ENCODE data around the gene CMTM5.

CMTM5 gene

DNA sequence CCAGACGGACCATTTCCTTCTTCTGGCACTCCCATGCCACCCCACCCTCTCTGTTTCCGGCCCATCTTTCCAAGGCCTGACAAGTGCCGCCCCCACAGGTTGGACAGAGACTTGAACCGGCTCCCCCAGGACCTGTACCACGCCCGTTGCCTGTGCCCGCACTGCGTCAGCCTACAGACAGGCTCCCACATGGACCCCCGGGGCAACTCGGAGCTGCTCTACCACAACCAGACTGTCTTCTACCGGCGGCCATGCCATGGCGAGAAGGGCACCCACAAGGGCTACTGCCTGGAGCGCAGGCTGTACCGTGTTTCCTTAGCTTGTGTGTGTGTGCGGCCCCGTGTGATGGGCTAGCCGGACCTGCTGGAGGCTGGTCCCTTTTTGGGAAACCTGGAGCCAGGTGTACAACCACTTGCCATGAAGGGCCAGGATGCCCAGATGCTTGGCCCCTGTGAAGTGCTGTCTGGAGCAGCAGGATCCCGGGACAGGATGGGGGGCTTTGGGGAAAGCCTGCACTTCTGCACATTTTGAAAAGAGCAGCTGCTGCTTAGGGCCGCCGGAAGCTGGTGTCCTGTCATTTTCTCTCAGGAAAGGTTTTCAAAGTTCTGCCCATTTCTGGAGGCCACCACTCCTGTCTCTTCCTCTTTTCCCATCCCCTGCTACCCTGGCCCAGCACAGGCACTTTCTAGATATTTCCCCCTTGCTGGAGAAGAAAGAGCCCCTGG is 1.2 kb upstream of the CMTM5 start:
- Histone ChIP-seq H3K4me1 (ENCODE audit: control insufficient read depth, insufficient read depth, low read length) (no peaks in the 10 kb centered on the region), H3K27me3 (ENCODE audit: control insufficient read depth, insufficient read depth, low read length) (peaks cover 2% of the 10 kb centered on the region), H3K36me3 (ENCODE audit: control insufficient read depth, insufficient read depth, low read length) (no peaks in the 10 kb centered on the region), H3K4me3 (ENCODE audit: low read length) (no peak overlapping the region), H3K9ac (ENCODE audit: low read length) (no peak overlapping the region), H3K27ac (ENCODE audit: low read depth, low read length) (no peak overlapping the region)

DNA sequence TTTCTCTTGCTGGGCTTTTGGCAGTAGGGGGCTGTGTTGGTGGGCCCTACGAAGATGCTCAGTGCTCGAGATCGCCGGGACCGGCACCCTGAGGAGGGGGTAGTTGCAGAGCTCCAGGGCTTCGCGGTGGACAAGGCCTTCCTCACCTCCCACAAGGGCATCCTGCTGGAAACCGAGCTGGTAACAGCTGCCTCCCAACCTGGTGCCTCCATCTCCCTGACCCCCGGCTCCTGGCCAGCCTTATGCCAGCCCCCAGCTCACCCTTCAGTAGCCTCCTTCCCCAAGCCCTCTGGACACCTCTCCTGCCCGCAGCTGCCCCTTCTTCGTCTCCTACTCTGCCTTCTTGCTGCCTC is 328 bp downstream of the CMTM5 start:
- H3K27ac ChIP-seq (ENCODE audit: low read depth, low read length): peak overlapping the region; percentile 12
- no peak overlapping the region for H3K4me3 ChIP-seq (ENCODE audit: low read length)
- H3K9ac ChIP-seq (ENCODE audit: low read length): no peak overlapping the region
- peaks cover 2% of the 10 kb centered on the region for H3K27me3 ChIP-seq (ENCODE audit: control insufficient read depth, insufficient read depth, low read length)
- H3K4me1 ChIP-seq (ENCODE audit: control insufficient read depth, insufficient read depth, low read length): no peaks in the 10 kb centered on the region
- H3K36me3 ChIP-seq (ENCODE audit: control insufficient read depth, insufficient read depth, low read length): no peaks in the 10 kb centered on the region

DNA sequence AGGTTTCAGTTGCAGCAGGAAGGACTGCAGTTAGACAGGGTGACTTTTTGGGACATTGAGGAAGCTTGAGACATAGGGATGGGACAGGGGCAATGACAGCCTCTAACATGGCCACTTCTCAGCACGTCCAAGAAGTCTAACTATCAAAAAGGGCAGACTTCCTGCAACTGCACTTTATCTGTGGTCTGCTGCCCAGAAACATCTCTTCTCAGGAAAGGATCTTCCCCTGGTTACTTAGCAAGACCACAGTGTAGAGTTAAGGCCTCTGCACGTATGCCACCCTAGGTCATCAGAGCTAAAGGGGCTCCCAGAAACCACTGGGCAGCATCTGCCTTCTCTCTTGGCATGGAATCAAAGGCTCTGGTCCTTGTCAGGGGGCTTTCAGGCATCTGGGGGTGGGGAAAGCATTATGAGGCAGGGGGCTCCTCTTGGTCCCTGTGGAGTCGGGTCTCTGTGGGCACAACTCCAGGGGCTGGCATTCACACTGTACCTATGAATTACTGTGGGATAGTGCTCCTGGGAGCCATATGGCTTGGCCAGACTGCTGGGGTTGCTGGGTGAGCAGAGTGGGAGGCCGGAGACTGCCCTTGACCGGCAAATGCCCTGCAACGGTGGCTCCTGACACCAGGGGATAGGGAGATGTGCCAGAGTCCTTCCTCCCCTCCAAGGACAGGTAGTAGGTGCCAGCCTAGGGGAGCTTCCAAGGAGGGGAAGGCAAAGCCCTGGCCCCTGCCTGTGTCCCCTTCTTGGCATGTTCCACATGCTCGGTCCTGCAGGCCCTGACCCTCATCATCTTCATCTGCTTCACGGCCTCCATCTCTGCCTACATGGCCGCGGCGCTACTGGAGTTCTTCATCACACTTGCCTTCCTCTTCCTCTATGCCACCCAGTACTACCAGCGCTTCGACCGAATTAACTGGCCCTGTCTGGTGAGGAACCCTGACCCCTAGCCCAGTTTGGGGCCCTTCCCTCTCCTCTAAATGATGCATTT is 1.0 kb downstream of the CMTM5 start:
- Histone ChIP-seq H3K4me3 (ENCODE audit: low read length) (no peak overlapping the region), H3K27me3 (ENCODE audit: control insufficient read depth, insufficient read depth, low read length) (peaks cover 2% of the 10 kb centered on the region), H3K9ac (ENCODE audit: low read length) (no peak overlapping the region), H3K27ac (ENCODE audit: low read depth, low read length) (no peak overlapping the region), H3K36me3 (ENCODE audit: control insufficient read depth, insufficient read depth, low read length) (no peaks in the 10 kb centered on the region), H3K4me1 (ENCODE audit: control insufficient read depth, insufficient read depth, low read length) (no peaks in the 10 kb centered on the region)

DNA sequence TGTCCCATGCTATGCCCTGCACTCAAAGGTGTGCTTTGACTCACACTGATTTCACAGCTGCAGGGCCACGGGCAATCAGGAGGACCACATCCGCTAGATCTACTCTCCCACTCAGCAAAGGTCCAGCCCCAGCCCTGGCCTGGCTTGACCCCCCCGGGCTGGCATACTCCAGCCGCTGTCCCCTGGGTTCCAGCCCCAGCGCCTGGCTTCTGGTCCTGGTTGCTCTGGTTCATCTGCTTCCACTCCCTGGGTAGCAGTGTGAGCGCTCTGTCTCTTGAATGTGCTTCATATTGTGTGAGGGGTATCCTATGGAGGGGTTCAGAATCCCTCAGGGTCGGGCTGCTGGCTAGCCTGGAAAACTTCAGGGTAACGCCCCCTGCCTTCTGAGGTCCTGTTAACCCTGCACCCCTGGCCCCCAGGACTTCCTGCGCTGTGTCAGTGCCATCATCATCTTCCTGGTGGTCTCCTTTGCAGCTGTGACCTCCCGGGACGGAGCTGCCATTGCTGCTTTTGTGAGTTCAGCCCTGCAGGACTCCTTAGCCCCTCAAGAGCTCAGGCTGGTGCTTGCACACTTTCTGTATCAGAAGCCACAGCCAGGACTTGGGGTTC is 1.9 kb downstream of the CMTM5 start:
- H3K36me3 ChIP-seq (ENCODE audit: control insufficient read depth, insufficient read depth, low read length): no peaks in the 10 kb centered on the region
- H3K4me3 ChIP-seq (ENCODE audit: low read length): no peak overlapping the region
- no peak overlapping the region for H3K27ac ChIP-seq (ENCODE audit: low read depth, low read length)
- H3K4me1 ChIP-seq (ENCODE audit: control insufficient read depth, insufficient read depth, low read length): no peaks in the 10 kb centered on the region
- H3K27me3 ChIP-seq (ENCODE audit: control insufficient read depth, insufficient read depth, low read length): peaks cover 2% of the 10 kb centered on the region
- no peak overlapping the region for H3K9ac ChIP-seq (ENCODE audit: low read length)

DNA sequence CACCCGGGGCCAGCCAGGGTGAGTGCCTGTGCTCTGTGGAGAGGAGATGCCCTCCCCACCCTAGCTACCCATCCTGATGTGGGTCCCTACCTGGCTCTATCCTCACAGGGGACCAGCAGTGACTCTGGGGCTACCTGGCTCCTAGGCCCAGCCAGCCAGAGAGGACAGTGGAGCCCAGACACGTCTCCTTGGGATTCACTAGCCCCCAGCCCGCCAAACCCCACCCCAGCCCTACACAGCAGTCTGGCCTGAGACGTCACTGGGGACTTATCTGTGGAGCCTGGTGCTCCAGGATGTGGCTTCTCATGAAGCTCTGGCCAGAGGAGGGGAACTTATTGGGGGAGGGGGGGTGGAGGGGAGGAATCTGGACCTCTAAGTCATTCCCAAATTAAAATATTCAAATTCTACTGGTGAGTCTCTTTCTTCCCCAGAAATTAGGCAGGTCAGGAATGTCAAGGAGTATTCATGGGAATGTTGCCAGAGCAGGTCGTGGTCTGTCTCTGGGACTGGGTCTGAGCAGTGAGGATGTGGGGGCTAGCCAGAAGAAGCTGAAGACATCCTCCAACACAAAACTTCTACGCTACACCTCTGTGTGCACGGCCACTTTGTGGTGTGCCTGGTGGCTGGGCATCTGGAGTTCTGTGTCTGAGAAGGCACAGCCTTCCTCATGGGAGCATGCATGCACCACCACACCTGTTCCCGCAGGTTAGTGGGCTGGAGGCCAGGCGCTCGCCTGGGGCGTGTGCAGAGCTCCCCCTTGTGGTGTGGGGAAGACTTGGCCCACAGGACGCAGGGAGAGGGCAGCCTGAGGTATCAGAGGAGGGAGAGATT is 2.7 kb downstream of the CMTM5 start:
- Histone ChIP-seq H3K4me1 (ENCODE audit: control insufficient read depth, insufficient read depth, low read length) (no peaks in the 10 kb centered on the region), H3K27ac (ENCODE audit: low read depth, low read length) (no peak overlapping the region), H3K27me3 (ENCODE audit: control insufficient read depth, insufficient read depth, low read length) (peaks cover 2% of the 10 kb centered on the region), H3K4me3 (ENCODE audit: low read length) (no peak overlapping the region), H3K36me3 (ENCODE audit: control insufficient read depth, insufficient read depth, low read length) (no peaks in the 10 kb centered on the region), H3K9ac (ENCODE audit: low read length) (no peak overlapping the region)

DNA sequence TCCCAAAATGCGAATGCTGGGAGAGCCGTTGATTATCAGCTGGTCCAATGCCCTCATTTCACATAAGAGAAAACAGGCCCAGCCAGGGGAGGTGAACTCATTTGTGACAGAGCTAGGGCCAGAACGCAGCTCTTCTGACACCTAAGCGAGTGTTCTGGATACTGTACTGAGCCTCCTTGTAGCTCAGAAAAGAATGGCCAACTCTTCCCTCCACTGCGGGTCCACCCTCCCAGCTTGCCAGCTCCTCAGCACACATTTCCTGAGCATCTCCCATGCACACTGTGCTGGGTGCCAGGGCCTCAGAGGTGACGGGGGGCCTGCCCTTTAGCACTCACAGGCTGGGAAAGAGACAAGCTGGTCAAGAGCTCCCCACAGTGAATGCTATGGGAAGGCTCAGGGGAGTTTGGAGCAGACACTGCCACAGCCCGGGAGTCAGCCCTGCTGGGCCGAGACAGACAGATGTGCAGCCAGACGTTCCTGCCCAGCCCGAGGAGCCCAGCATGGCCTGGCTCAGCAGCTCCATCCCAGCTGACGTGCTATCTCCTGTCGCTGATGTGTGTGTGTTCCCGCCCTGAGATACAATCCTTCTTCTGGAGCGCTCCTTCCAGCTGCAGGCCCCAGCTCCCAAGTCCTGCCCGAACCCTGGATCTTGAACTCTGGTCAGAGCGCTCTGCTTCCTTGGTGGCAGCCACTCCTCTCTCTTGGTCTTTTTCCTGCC is 3.5 kb downstream of the CMTM5 start:
- Histone ChIP-seq H3K4me1 (ENCODE audit: control insufficient read depth, insufficient read depth, low read length) (no peaks in the 10 kb centered on the region), H3K4me3 (ENCODE audit: low read length) (no peak overlapping the region), H3K27ac (ENCODE audit: low read depth, low read length) (no peak overlapping the region), H3K9ac (ENCODE audit: low read length) (no peak overlapping the region), H3K36me3 (ENCODE audit: control insufficient read depth, insufficient read depth, low read length) (no peaks in the 10 kb centered on the region), H3K27me3 (ENCODE audit: control insufficient read depth, insufficient read depth, low read length) (peaks cover 2% of the 10 kb centered on the region)

DNA sequence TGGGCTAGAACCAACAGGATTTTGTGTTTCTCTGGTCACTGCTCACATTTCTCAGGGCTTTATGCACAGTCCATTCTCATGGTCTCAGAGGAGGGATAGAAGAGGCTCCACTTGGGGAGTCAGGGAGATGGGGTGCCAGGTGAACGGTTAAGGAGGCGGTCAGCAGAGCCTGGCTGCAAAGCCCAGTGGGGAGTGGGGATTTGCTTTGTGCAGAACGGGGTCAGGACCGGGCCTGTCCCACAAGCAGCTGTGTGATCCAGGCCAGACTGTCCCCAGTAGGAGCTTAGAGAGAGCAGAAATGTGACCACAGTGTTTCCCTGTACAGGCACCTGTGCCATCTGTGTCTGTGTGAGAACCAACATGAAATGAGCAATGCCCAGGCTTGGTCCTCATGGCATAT is 4.1 kb downstream of the CMTM5 start:
- no peak overlapping the region for H3K27ac ChIP-seq (ENCODE audit: low read depth, low read length)
- peaks cover 2% of the 10 kb centered on the region for H3K27me3 ChIP-seq (ENCODE audit: control insufficient read depth, insufficient read depth, low read length)
- H3K4me3 ChIP-seq (ENCODE audit: low read length): no peak overlapping the region
- no peak overlapping the region for H3K9ac ChIP-seq (ENCODE audit: low read length)
- no peaks in the 10 kb centered on the region for H3K4me1 ChIP-seq (ENCODE audit: control insufficient read depth, insufficient read depth, low read length)
- no peaks in the 10 kb centered on the region for H3K36me3 ChIP-seq (ENCODE audit: control insufficient read depth, insufficient read depth, low read length)

DNA sequence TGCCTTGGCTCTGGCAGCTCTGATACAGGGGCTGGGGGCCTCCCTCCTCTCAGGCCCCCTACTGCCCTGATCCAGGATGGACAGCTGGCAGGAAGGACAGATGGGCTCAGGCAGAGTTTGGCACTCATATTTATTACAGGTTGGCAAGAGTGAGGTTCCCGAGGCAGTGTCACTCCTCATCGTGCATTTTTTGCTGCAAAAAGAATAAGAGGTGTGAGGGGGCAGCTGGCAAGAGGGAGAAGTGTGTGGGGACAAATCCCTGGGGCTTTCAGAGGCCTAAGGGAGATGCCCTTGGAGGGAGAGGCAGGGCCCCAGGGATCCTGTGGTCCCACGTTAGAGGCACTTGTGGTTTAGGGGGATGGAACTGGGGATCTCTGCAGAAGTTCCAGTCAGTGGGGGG is 5.0 kb downstream of the CMTM5 start:
- peaks cover 2% of the 10 kb centered on the region for H3K27me3 ChIP-seq (ENCODE audit: control insufficient read depth, insufficient read depth, low read length)
- no peaks in the 10 kb centered on the region for H3K4me1 ChIP-seq (ENCODE audit: control insufficient read depth, insufficient read depth, low read length)
- no peak overlapping the region for H3K9ac ChIP-seq (ENCODE audit: low read length)
- H3K36me3 ChIP-seq (ENCODE audit: control insufficient read depth, insufficient read depth, low read length): no peaks in the 10 kb centered on the region
- no peak overlapping the region for H3K27ac ChIP-seq (ENCODE audit: low read depth, low read length)
- H3K4me3 ChIP-seq (ENCODE audit: low read length): no peak overlapping the region

DNA sequence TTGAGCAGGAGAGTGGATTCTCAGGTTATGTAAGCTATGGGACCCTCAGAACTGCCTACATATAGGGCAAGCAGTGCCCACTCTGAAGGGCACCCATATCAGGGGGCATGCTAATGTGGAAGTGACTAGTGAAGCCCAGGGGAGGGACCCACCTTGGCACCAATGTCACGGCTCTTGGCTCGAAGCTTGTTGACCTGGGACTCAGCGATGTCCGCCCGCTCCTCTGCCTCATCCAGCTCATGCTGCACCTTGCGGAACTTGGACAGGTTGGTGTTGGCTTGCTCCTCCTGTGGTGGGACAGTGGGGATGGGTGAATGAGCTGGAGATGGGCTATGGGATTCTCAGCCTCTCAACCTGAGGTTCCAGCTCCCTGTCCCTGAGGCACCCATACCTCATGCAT is 5.4 kb downstream of the CMTM5 start:
- Histone ChIP-seq H3K36me3 (ENCODE audit: control insufficient read depth, insufficient read depth, low read length) (no peaks in the 10 kb centered on the region), H3K9ac (ENCODE audit: low read length) (no peak overlapping the region), H3K4me3 (ENCODE audit: low read length) (no peak overlapping the region), H3K27ac (ENCODE audit: low read depth, low read length) (no peak overlapping the region), H3K27me3 (ENCODE audit: control insufficient read depth, insufficient read depth, low read length) (peaks cover 2% of the 10 kb centered on the region), H3K4me1 (ENCODE audit: control insufficient read depth, insufficient read depth, low read length) (no peaks in the 10 kb centered on the region)

DNA sequence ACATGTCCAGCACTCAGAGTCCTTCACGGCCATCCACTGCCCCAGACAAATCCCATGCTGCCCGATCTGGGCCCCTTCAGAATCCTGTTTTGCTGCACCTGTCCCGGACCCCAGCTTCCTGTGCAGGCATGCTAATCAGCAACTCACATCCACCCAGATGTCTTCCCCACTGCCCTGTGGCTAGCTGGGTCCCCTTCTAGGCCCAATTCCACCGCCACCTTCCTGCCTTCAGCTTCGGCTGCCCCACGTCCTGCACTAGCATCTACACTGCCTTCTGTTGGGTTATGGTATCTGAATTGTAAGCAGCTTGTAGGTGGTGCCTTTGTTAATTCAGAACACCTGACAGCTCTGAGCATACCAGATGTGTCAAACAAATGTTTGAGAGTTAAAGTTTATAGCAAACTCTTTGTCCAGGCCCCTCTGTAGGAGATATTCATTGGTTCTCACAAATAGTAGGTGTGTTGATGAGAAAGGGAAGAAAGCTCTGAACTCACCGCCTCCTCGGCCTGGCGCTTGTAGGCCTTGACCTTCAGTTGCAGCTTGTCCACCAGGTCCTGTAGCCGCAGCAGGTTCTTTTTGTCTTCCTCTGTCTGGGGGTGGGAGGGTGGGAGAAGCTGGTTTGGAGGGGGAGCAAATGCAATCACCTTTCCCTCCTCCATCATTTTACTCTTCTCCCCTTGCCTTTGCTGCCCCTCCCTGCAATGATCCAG is 6.0 kb downstream of the CMTM5 start:
- H3K9ac ChIP-seq (ENCODE audit: low read length): no peak overlapping the region
- no peak overlapping the region for H3K27ac ChIP-seq (ENCODE audit: low read depth, low read length)
- H3K4me1 ChIP-seq (ENCODE audit: control insufficient read depth, insufficient read depth, low read length): no peaks in the 10 kb centered on the region
- H3K4me3 ChIP-seq (ENCODE audit: low read length): no peak overlapping the region
- peaks cover 2% of the 10 kb centered on the region for H3K27me3 ChIP-seq (ENCODE audit: control insufficient read depth, insufficient read depth, low read length)
- no peaks in the 10 kb centered on the region for H3K36me3 ChIP-seq (ENCODE audit: control insufficient read depth, insufficient read depth, low read length)

DNA sequence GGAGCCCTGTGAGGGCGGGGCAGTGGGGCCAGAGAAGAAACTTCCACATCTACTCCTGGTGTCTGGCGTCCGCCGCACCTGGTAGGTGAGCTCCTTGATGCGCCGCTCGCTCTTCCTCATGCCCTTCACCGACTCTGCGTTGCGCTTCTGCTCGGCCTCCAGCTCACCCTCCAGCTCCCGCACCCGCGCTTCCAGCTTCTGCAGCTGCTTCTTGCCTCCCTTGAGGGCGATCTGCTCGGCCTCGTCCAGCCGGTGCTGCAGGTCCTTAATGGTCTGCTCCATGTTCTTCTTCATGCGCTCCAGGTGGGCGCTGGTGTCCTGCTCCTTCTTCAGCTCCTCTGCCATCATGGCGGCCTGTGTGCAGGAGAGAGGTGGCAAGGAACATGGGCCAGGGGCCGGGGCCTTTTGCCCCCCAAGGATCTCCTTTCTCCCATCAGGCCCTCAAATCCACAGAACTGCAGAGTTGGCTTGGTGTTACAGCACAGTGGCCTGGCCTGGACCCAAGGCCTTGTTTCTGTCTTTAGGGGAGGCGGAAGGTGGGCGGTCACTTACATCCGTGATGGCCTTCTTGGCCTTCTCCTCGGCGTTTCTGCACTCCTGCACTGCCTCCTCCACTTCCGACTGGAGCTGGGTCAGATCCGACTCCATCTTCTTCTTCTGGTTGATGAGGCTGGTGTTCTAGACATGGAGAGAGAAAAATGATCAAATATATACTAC is 7.7 kb downstream of the CMTM5 start:
- no peak overlapping the region for H3K4me3 ChIP-seq (ENCODE audit: low read length)
- no peaks in the 10 kb centered on the region for H3K4me1 ChIP-seq (ENCODE audit: control insufficient read depth, insufficient read depth, low read length)
- no peaks in the 10 kb centered on the region for H3K36me3 ChIP-seq (ENCODE audit: control insufficient read depth, insufficient read depth, low read length)
- H3K27me3 ChIP-seq (ENCODE audit: control insufficient read depth, insufficient read depth, low read length): no peaks in the 10 kb centered on the region
- no peak overlapping the region for H3K27ac ChIP-seq (ENCODE audit: low read depth, low read length)
- H3K9ac ChIP-seq (ENCODE audit: low read length): no peak overlapping the region

Data from rectal smooth muscle tissue (tissue), 1 donor.